KMS-11 (cell line): Measurements from ENCODE around the gene MRPL39.

ENCODE experiments used
- H2AFZ ChIP-seq: fragments of 200-600 bp; sonication (generic); 2 replicates; pipeline ENCODE4 v1.6.1; 2016; ENCODE audit warnings: antibody characterized with exemption, mixed run types, low read depth
- H3K27ac ChIP-seq: fragments of 200-600 bp; sonication (generic); 2 replicates; pipeline ENCODE4 v1.6.1; 2016; ENCODE audit warnings: mild to moderate bottlenecking, mixed run types
- H3K27me3 ChIP-seq: fragments of 200-600 bp; sonication (generic); 2 replicates; pipeline ENCODE4 v1.6.1; 2017; ENCODE audit warnings: mild to moderate bottlenecking, low read depth, mixed run types, moderate library complexity; ENCODE audit not compliant: insufficient read depth
- H3K36me3 ChIP-seq: fragments of 200-600 bp; sonication (generic); 2 replicates; pipeline ENCODE4 v1.6.1; 2017; ENCODE audit warnings: mild to moderate bottlenecking, mixed run types; ENCODE audit not compliant: insufficient read depth
- H3K4me1 ChIP-seq: fragments of 200-600 bp; sonication (generic); 2 replicates; pipeline ENCODE4 v1.6.1; 2016; ENCODE audit warnings: mild to moderate bottlenecking, low read depth, mixed run types; ENCODE audit not compliant: poor library complexity, severe bottlenecking
- H3K4me2 ChIP-seq: fragments of 200-600 bp; sonication (generic); 2 replicates; pipeline ENCODE4 v1.7.0; 2016; ENCODE audit warnings: mild to moderate bottlenecking, mixed run types
- H3K4me3 ChIP-seq: fragments of 200-600 bp; sonication (generic); IDR thresholded peaks from 2 replicates; pipeline ENCODE4 v1.6.1; 2017; ENCODE audit warnings: low read depth, low read length, mixed read lengths; ENCODE audit not compliant: insufficient read depth
- H3K79me2 ChIP-seq: fragments of 200-600 bp; sonication (generic); 2 replicates; pipeline ENCODE4 v1.6.1; 2016; ENCODE audit warnings: low read depth, mixed run types; ENCODE audit not compliant: insufficient read depth
- H3K9ac ChIP-seq: fragments of 200-600 bp; sonication (generic); 2 replicates; pipeline ENCODE4 v1.6.1; 2016; ENCODE audit warnings: mild to moderate bottlenecking, mixed run types
- H4K20me1 ChIP-seq: fragments of 200-600 bp; sonication (generic); 2 replicates; pipeline ENCODE4 v1.6.1; 2016; ENCODE audit warnings: mild to moderate bottlenecking, mixed run types; ENCODE audit not compliant: insufficient read depth
- TF ChIP-seq, protein P1 (sequence below): fragments of 200-600 bp; sonication (generic); conservative IDR thresholded peaks from 2 replicates; pipeline ENCODE4 v1.6.1; 2017; ENCODE audit warnings: low read depth, mild to moderate bottlenecking, antibody characterized with exemption, low read length, moderate library complexity, mixed read lengths

MRPL39 gene

DNA sequence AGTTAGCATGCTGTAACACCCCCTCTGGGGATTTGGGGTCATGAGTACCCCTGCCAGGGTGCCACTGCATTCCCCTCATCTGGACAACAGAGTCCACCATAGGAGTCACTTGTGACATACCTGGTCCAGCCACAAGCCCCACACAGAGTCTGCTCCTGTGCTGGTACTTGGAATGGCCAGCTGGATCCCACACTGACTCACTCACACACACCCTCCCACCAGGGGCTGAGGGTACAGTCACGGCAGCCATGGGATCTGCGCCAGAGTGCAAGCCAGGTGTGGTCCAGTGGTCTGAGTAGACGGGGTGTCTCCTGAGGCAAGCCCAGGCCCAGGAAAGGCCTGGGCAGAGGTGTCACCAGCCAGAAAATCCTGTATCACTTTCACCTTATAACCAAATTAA, 67.7 kb downstream of the MRPL39 start:
- no peak overlapping the region for H3K9ac ChIP-seq
- no peaks in the 10 kb centered on the region for H3K79me2 ChIP-seq
- H3K4me2 ChIP-seq: no peak overlapping the region
- TF ChIP-seq, protein P1, sequence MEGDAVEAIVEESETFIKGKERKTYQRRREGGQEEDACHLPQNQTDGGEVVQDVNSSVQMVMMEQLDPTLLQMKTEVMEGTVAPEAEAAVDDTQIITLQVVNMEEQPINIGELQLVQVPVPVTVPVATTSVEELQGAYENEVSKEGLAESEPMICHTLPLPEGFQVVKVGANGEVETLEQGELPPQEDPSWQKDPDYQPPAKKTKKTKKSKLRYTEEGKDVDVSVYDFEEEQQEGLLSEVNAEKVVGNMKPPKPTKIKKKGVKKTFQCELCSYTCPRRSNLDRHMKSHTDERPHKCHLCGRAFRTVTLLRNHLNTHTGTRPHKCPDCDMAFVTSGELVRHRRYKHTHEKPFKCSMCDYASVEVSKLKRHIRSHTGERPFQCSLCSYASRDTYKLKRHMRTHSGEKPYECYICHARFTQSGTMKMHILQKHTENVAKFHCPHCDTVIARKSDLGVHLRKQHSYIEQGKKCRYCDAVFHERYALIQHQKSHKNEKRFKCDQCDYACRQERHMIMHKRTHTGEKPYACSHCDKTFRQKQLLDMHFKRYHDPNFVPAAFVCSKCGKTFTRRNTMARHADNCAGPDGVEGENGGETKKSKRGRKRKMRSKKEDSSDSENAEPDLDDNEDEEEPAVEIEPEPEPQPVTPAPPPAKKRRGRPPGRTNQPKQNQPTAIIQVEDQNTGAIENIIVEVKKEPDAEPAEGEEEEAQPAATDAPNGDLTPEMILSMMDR: no peak
- no peaks in the 10 kb centered on the region for H3K4me1 ChIP-seq
- no peaks in the 10 kb centered on the region for H4K20me1 ChIP-seq
- no peak overlapping the region for H3K4me3 ChIP-seq
- H2AFZ ChIP-seq: no peak overlapping the region
- H3K36me3 ChIP-seq: no peaks in the 10 kb centered on the region
- no peak overlapping the region for H3K27ac ChIP-seq
- no peaks in the 10 kb centered on the region for H3K27me3 ChIP-seq

DNA sequence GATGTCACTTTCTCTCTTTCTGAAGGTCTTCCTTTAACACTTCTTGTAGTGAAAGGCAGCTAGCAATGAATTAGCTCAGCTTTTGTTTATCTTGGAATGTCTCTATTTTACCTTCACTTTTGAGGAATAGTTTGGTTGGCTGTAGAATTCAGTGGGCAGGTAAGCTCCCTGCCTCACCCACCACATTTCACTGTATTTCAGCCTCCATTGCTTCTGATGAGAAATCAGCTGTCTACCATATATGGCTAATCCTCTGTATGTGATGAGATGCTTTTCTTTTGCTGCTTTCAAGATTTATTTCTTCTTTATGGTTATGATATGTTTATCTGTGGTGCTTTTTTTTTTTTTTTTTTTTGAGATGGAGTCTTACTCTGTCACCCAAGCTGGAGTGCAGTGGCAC, 70.1 kb downstream of the MRPL39 start:
- H3K27me3 ChIP-seq: no peaks in the 10 kb centered on the region
- no peaks in the 10 kb centered on the region for H3K36me3 ChIP-seq
- H3K4me3 ChIP-seq: no peak overlapping the region
- H3K27ac ChIP-seq: no peak overlapping the region
- no peaks in the 10 kb centered on the region for H3K79me2 ChIP-seq
- no peaks in the 10 kb centered on the region for H4K20me1 ChIP-seq
- no peaks in the 10 kb centered on the region for H3K4me1 ChIP-seq
- TF ChIP-seq, protein P1: no peak
- H3K4me2 ChIP-seq: no peak overlapping the region
- H3K9ac ChIP-seq: no peak overlapping the region
- H2AFZ ChIP-seq: no peak overlapping the region

DNA sequence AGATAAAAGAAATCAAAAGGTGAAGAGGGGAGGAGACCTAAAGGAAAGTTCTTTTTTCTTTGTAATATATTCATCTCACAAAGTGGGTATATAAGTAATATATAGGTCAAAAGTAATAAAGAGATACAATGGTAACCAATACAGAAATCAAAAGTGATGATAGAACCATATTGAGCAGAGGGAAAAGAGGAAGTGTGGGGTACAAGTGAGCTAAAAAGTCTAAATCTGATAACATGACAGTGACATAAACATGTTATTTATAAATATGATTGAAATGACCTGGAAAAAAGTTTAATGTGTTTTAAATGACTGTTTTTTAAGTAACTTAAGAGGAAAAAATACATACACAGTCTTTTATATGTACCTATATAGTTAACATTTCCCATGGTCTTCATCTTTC, 70.5 kb downstream of the MRPL39 start:
- no peaks in the 10 kb centered on the region for H4K20me1 ChIP-seq
- no peak overlapping the region for H3K4me3 ChIP-seq
- no peaks in the 10 kb centered on the region for H3K36me3 ChIP-seq
- H3K27ac ChIP-seq: no peak overlapping the region
- H3K4me1 ChIP-seq: no peaks in the 10 kb centered on the region
- H3K27me3 ChIP-seq: no peaks in the 10 kb centered on the region
- H3K79me2 ChIP-seq: no peaks in the 10 kb centered on the region
- H3K9ac ChIP-seq: no peak overlapping the region
- no peak overlapping the region for H2AFZ ChIP-seq
- no peak overlapping the region for H3K4me2 ChIP-seq
- TF ChIP-seq, protein P1: no peak

DNA sequence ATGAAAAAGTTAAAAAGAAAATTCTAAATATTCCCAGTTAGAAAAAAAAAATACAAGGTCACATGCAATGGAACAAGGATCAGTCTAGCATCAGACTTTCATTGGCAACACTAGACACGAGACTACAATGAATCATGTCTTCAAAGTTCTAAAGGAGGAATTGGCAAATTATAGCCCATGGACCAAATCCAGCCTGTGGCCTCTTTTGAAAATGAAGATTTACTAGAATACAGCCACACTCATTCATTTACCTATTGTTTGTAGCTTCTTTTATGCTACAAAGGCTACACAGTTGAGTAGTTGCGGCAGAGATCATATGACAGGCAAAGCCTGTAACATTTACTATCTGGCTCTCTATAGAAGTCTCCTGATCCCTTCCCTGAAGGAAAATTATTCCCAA, 71.4 kb downstream of the MRPL39 start:
- Histone ChIP-seq H2AFZ (no peak overlapping the region), H4K20me1 (no peaks in the 10 kb centered on the region), H3K79me2 (no peaks in the 10 kb centered on the region), H3K27ac (no peak overlapping the region), H3K4me3 (no peak overlapping the region), H3K36me3 (no peaks in the 10 kb centered on the region), H3K27me3 (no peaks in the 10 kb centered on the region), H3K4me1 (no peaks in the 10 kb centered on the region), H3K9ac (no peak overlapping the region), H3K4me2 (no peak overlapping the region)
- TF ChIP-seq, protein P1: no peak
